Neural progenitor cell (in vitro differentiated cells): ENCODE data around the gene PSMB7. TPM values are rescaled to one million over a fixed set of nuclear protein-coding genes. Genes with fewer than 3 reads are reported as not detected.

Experiments
- DNase-seq: peaks from one replicate; pipeline ENCODE4 v3.0.0-alpha.2; 2016; ENCODE audit warnings: low spot score
- H2AFZ ChIP-seq: fragments of 200-600 bp; sonication (generic); replicated peaks from 2 replicates; pipeline ENCODE4 v1.6.1; 2016; ENCODE audit warnings: antibody characterized with exemption
- H3F3A ChIP-seq: fragments of 200-600 bp; sonication (generic); 2 replicates; pipeline ENCODE4 v1.6.1; 2016; ENCODE audit warnings: antibody characterized with exemption, low read depth
- H3K27ac ChIP-seq: fragments of 200-600 bp; sonication (generic); 2 replicates; pipeline ENCODE4 v1.5.1; 2016; ENCODE audit warnings: mild to moderate bottlenecking
- H3K27me3 ChIP-seq: fragments of 200-600 bp; sonication (generic); 2 replicates; pipeline ENCODE4 v1.6.1; 2016; ENCODE audit warnings: mild to moderate bottlenecking, moderate library complexity
- H3K36me3 ChIP-seq: fragments of 200-600 bp; sonication (generic); 2 replicates; pipeline ENCODE4 v1.5.1; 2016
- H3K4me1 ChIP-seq: fragments of 200-600 bp; sonication (generic); 2 replicates; pipeline ENCODE4 v1.6.1; 2016; ENCODE audit warnings: mixed run types
- H3K4me2 ChIP-seq: fragments of 200-600 bp; sonication (generic); 2 replicates; pipeline ENCODE4 v1.6.1; 2016
- H3K4me3 ChIP-seq: fragments of 200-600 bp; sonication (generic); 2 replicates; pipeline ENCODE4 v1.5.1; 2016
- H3K79me2 ChIP-seq: fragments of 200-600 bp; sonication (generic); 2 replicates; pipeline ENCODE4 v1.6.1; 2016; ENCODE audit warnings: low read depth
- H3K9ac ChIP-seq: fragments of 200-600 bp; sonication (generic); 2 replicates; pipeline ENCODE4 v1.6.1; 2016
- H3K9me3 ChIP-seq: fragments of 200-600 bp; sonication (generic); 2 replicates; pipeline ENCODE4 v1.5.1; 2016; ENCODE audit warnings: low read depth
- H4K20me1 ChIP-seq: fragments of 200-600 bp; sonication (generic); 2 replicates; pipeline ENCODE4 v1.6.1; 2016; ENCODE audit warnings: low read depth
- H3K27ac Mint-ChIP-seq: 3 replicates; pipeline ENCODE4 v1.8.0; 2021; ENCODE audit warnings: mixed read lengths
- H3K27me3 Mint-ChIP-seq: 2 replicates; pipeline ENCODE4 v1.8.0; 2022; ENCODE audit warnings: low read depth, mild to moderate bottlenecking, inconsistent platforms, moderate library complexity, mixed read lengths; ENCODE audit not compliant: insufficient read depth
- H3K36me3 Mint-ChIP-seq: 3 replicates; pipeline ENCODE4 v1.8.0; 2021; ENCODE audit warnings: mixed read lengths
- H3K4me1 Mint-ChIP-seq: 3 replicates; pipeline ENCODE4 v1.8.0; 2021; ENCODE audit warnings: mixed read lengths
- H3K4me3 Mint-ChIP-seq: 3 replicates; pipeline ENCODE4 v1.8.0; 2021; ENCODE audit warnings: mild to moderate bottlenecking, moderate library complexity, mixed read lengths
- H3K9me3 Mint-ChIP-seq: 3 replicates; pipeline ENCODE4 v1.8.0; 2020; ENCODE audit warnings: mixed read lengths
- EZH2 ChIP-seq: fragments of 200-600 bp; sonication (generic); IDR thresholded peaks from 2 replicates; pipeline ENCODE4 v1.6.1; 2017; ENCODE audit warnings: antibody characterized with exemption, mild to moderate bottlenecking, moderate library complexity
- EZH2phosphoT487 ChIP-seq: fragments of 200-600 bp; sonication (generic); IDR thresholded peaks from 2 replicates; pipeline ENCODE4 v1.6.1; 2017; ENCODE audit warnings: antibody characterized with exemption
- total RNA-seq: library from RNA; depleted of rRNA; stranded (reverse); fragments of >200 nt; gene quantifications from 2 replicates; pipeline ENCODE4 v1.2.3, GENCODE V29; 2015; ENCODE audit warnings: low replicate concordance
- TF ChIP-seq, protein P1 (sequence below): fragments of 200-600 bp; sonication (generic); IDR thresholded peaks from 2 replicates; pipeline ENCODE4 v1.5.1; 2017; ENCODE audit warnings: antibody characterized with exemption, mild to moderate bottlenecking

Gene PSMB7
- total RNA-seq, 1 donor from 2014 or later, result 249 TPM

DNA sequence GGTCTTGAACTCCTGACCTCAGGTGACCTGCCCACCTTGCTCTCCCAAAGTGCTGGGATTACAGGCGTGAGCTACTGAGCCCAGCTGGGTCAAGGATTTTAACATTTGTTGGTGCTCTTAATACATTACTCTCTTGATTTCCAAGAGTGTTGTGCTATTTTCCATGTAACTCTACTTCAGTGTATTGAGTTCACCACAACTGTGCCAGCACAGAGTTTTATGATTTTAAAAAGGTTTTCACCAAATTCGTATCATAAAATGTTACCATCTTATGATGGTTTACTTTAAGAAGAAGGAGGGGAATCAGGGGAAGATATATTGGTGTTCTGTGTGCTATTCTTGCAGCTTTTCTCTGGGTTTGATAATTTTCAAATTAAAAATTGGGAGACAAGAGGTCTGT lies 28.4 kb upstream of the PSMB7 start:
- Mint-ChIP-seq H3K27me3 (peaks cover 23% of the 10 kb centered on the region), H3K9me3 (no peaks in the 10 kb centered on the region), H3K27ac (no peak overlapping the region), H3K36me3 (no peaks in the 10 kb centered on the region), H3K4me3 (no peak overlapping the region), H3K4me1 (no peaks in the 10 kb centered on the region)
- Histone ChIP-seq H3K27me3 (no peaks in the 10 kb centered on the region), H4K20me1 (no peaks in the 10 kb centered on the region), H2AFZ (no peak overlapping the region), H3K4me3 (no peak overlapping the region), H3K4me1 (no peaks in the 10 kb centered on the region), H3K9me3 (no peaks in the 10 kb centered on the region), H3F3A (peaks cover 11% of the 10 kb centered on the region), H3K27ac (no peak overlapping the region), H3K79me2 (no peaks in the 10 kb centered on the region), H3K4me2 (no peak overlapping the region), H3K36me3 (no peaks in the 10 kb centered on the region), H3K9ac (no peak overlapping the region)
- no peak for TF ChIP-seq EZH2
- TF ChIP-seq, protein P1, sequence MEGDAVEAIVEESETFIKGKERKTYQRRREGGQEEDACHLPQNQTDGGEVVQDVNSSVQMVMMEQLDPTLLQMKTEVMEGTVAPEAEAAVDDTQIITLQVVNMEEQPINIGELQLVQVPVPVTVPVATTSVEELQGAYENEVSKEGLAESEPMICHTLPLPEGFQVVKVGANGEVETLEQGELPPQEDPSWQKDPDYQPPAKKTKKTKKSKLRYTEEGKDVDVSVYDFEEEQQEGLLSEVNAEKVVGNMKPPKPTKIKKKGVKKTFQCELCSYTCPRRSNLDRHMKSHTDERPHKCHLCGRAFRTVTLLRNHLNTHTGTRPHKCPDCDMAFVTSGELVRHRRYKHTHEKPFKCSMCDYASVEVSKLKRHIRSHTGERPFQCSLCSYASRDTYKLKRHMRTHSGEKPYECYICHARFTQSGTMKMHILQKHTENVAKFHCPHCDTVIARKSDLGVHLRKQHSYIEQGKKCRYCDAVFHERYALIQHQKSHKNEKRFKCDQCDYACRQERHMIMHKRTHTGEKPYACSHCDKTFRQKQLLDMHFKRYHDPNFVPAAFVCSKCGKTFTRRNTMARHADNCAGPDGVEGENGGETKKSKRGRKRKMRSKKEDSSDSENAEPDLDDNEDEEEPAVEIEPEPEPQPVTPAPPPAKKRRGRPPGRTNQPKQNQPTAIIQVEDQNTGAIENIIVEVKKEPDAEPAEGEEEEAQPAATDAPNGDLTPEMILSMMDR, result no peak
- TF ChIP-seq EZH2phosphoT487, result no peak
- no peak for DNase-seq

DNA sequence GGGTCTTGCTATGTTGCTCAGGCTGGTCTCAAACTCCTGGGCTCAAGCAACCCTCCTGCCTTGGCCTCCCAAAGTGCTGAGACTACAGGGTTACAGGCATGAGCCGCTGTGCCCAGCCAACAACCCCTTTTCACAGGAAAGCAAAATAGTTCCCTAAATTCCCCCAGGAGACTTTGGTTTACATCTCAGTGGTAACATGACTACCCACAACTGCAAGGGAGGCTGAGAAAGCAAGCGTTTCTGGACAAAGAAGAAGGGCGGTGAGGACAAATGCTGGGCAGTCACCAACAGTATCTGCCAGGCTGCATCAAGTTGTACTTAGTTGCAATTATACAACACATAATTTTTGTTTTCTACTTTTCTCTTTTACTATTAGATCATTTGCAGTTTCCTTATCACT lies 27.6 kb upstream of the PSMB7 start:
- Mint-ChIP-seq H3K4me3 (no peak overlapping the region), H3K9me3 (no peaks in the 10 kb centered on the region), H3K36me3 (no peaks in the 10 kb centered on the region), H3K4me1 (no peaks in the 10 kb centered on the region), H3K27me3 (peaks cover 23% of the 10 kb centered on the region), H3K27ac (no peak overlapping the region)
- Histone ChIP-seq H3K4me3 (no peak overlapping the region), H3K36me3 (no peaks in the 10 kb centered on the region), H3K4me1 (no peaks in the 10 kb centered on the region), H4K20me1 (no peaks in the 10 kb centered on the region), H3K9ac (no peak overlapping the region), H3K4me2 (no peak overlapping the region), H3K79me2 (no peaks in the 10 kb centered on the region), H3K27ac (no peak overlapping the region), H2AFZ (no peak overlapping the region), H3K27me3 (no peaks in the 10 kb centered on the region), H3K9me3 (no peaks in the 10 kb centered on the region), H3F3A (peaks cover 11% of the 10 kb centered on the region)
- no peak for DNase-seq
- TF ChIP-seq EZH2, result no peak
- no peak for TF ChIP-seq EZH2phosphoT487
- TF ChIP-seq, protein P1, result no peak

DNA sequence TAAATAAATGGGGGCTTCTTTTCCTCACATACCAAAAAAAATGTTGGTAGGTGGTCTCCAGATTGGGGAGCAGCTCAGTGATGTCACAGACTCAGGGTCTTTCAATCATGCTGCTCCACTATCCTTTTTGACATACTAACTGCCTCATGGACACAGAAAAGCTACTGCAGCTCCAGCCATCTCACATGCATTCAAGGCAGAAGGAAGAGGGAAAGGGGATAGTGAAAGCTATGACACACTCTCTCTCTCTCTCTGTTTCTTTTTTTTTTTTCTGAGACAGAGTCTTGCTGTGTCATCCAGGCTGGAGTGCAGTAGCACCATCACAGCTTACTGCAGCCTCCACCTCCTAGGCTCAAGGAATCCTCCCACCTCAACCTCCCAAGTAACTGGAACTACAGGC lies 27.1 kb upstream of the PSMB7 start:
- no peak overlapping the region for H3K27ac Mint-ChIP-seq
- H3K36me3 Mint-ChIP-seq, result no peaks in the 10 kb centered on the region
- Histone ChIP-seq H4K20me1 (no peaks in the 10 kb centered on the region), H3K9ac (no peak overlapping the region), H3K4me2 (no peak overlapping the region), H3K4me1 (no peaks in the 10 kb centered on the region), H2AFZ (no peak overlapping the region), H3K27me3 (no peaks in the 10 kb centered on the region), H3K4me3 (no peak overlapping the region), H3K27ac (no peak overlapping the region), H3K79me2 (no peaks in the 10 kb centered on the region), H3K9me3 (no peaks in the 10 kb centered on the region), H3F3A (peaks cover 11% of the 10 kb centered on the region), H3K36me3 (no peaks in the 10 kb centered on the region)
- TF ChIP-seq EZH2, result no peak
- TF ChIP-seq EZH2phosphoT487, result no peak
- TF ChIP-seq, protein P1, result no peak
- no peak for DNase-seq
- no peak overlapping the region for H3K4me3 Mint-ChIP-seq
- no peaks in the 10 kb centered on the region for H3K4me1 Mint-ChIP-seq
- H3K27me3 Mint-ChIP-seq, result peaks cover 23% of the 10 kb centered on the region
- no peaks in the 10 kb centered on the region for H3K9me3 Mint-ChIP-seq

DNA sequence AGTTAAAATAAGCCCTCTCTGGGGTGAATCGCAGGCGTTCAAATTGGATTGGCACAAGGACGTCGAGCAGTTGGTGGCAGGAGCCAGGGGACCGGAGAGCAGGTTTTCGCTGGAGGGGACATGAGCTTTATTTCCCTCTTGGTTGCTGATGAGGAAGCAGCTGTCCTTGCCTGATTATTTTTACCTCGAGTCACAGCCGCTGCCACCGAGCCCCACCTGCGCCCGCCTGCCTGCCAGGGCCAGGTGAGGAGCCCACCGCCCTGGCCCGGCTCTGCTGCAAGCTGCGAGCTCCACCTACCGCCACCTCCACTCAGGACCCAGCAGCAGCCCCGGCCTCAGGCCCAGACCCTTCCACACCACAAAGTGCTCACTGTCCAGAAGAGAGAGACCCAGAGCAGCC lies 26.0 kb upstream of the PSMB7 start:
- Mint-ChIP-seq H3K9me3 (no peaks in the 10 kb centered on the region), H3K27me3 (peaks cover 19% of the 10 kb centered on the region)

More for the DNA sequence above, 26.0 kb upstream of the PSMB7 start:
- Histone ChIP-seq H3F3A (peaks cover 8% of the 10 kb centered on the region), H3K9ac (no peak overlapping the region), H3K4me1 (no peaks in the 10 kb centered on the region), H2AFZ (no peak overlapping the region), H3K4me3 (no peak overlapping the region), H3K27me3 (no peaks in the 10 kb centered on the region), H3K36me3 (no peaks in the 10 kb centered on the region), H3K27ac (no peak overlapping the region), H3K4me2 (no peak overlapping the region), H3K9me3 (no peaks in the 10 kb centered on the region), H4K20me1 (no peaks in the 10 kb centered on the region), H3K79me2 (no peaks in the 10 kb centered on the region)
- no peak for DNase-seq
- H3K4me3 Mint-ChIP-seq, result no peak overlapping the region
- no peak overlapping the region for H3K27ac Mint-ChIP-seq
- H3K4me1 Mint-ChIP-seq, result no peaks in the 10 kb centered on the region
- H3K36me3 Mint-ChIP-seq, result no peaks in the 10 kb centered on the region
- TF ChIP-seq EZH2phosphoT487 (no peak), EZH2 (no peak)
- TF ChIP-seq, protein P1, result no peak
